ENCODE results near the gene ZCCHC2. TPM values are rescaled to one million over a fixed set of nuclear protein-coding genes. Genes with fewer than 3 reads are reported as not detected.

ZCCHC2 gene
- total RNA-seq, 6 experiments from 2014 or later: 4.6 to 7.1 (median 5.4) TPM

DNA sequence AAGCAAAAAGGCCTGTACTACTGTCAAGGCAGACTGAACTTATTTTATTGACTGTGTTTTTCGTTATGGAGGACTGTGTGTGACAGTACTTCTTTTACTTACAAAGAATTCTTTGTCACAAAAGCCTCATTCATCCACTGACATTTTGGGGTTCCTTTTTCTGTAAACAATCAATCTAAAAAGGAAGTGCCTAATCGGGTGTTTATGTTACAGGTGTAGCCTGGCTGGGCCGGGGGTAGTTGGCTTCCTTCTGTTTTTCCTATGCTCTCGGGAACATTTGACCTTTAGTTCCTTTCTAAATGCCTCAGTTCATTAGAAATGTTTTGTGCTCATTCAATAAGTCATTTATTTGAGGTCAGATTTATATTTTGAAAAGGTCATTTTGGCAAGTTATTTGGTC is 8.3 kb downstream of the ZCCHC2 start:
- no peak for TF ChIP-seq CTCF (IDR thresholded peaks at IDR 0.05)
- H3K9me3 Mint-ChIP-seq: no peaks in the 10 kb centered on the region
- H3K36me3 Mint-ChIP-seq (ENCODE audit: low read depth): no peaks in the 10 kb centered on the region
- no peak overlapping the region for H3K27ac Mint-ChIP-seq
- H3K4me3 Mint-ChIP-seq: no peak overlapping the region
- H3K27me3 Mint-ChIP-seq (ENCODE audit: insufficient read depth): no peaks in the 10 kb centered on the region
- no peak for DNase-seq
- H3K4me1 Mint-ChIP-seq (ENCODE audit: low read depth): peaks cover 23% of the 10 kb centered on the region

GRCh38 chr18:62531931-62532330 is 9.1 kb downstream of the ZCCHC2 start:
- H3K27me3 Mint-ChIP-seq (ENCODE audit: insufficient read depth): no peaks in the 10 kb centered on the region
- no peaks in the 10 kb centered on the region for H3K9me3 Mint-ChIP-seq
- H3K36me3 Mint-ChIP-seq (ENCODE audit: low read depth): no peaks in the 10 kb centered on the region
- H3K4me1 Mint-ChIP-seq (ENCODE audit: low read depth): peaks cover 20% of the 10 kb centered on the region
- no peak overlapping the region for H3K4me3 Mint-ChIP-seq
- TF ChIP-seq CTCF (IDR thresholded peaks at IDR 0.05): no peak
- H3K27ac Mint-ChIP-seq: no peak overlapping the region
- no peak for DNase-seq

DNA sequence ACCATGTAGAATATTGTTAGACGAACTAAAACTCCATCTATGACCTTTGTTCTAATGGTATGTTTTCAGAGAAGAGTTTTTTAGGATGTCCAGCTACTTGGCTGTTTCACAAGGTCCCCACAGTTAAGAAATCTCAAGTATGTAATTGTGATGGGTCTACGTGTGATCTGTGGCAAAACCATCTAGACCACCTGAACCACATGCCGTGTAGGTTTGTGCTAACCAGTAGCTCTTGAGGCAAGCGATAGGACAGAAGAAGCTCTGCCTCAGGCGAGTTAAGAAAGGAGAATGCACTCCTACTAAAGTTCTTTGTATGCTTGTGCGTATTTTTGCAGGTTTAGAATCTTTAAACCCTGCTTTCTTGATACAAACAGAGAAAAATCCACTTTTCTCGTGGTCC is 13.2 kb downstream of the ZCCHC2 start:
- no peaks in the 10 kb centered on the region for H3K27me3 Mint-ChIP-seq (ENCODE audit: insufficient read depth)

DNA sequence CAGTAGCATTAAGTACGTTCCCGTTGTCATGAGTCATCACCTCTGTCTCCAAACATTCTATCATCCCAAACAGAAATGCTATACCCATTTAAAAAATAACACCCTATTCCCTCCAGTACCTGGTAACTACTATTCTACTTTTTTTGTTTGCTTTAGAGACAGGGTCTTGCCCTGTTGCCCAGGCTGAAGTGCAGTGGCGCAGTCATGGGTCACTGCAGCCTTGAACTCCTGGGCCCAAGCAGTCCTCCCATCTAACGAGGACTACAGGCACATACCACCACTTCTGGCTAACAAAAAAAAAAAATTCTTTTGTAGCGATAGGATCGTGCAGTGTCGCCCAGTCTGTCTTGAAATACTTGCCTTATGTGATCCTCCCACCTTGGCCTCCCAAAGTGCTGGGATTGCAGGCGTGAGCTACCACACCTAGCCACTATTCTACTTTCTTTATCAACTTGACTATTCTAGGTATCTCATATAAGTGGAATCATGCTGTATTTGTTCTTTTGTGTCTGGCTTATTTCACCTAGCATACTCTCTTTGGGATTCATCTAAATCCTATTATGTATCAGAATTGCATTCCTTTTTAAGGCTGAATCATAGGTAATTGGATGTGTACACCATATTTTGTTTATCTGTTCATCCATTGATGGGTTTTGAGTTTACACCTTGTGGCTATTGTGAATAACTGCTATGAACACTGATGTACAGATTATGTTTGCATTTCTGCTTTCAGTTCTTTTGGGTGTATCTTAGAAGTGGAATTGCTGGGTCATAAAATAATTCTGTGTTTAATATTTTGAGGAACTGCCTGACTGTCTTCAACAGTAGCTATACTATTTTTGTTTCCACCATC is 14.4 kb downstream of the ZCCHC2 start:
- Mint-ChIP-seq H3K4me3 (no peak overlapping the region), H3K9me3 (no peaks in the 10 kb centered on the region), H3K27ac (no peak overlapping the region)

More for the DNA sequence above, 13.2 kb downstream of the ZCCHC2 start:
- H3K36me3 Mint-ChIP-seq (ENCODE audit: low read depth): no peaks in the 10 kb centered on the region
- TF ChIP-seq CTCF (IDR thresholded peaks at IDR 0.05): no peak
- no peak overlapping the region for H3K4me3 Mint-ChIP-seq
- DNase-seq: no peak
- no peak overlapping the region for H3K27ac Mint-ChIP-seq
- H3K4me1 Mint-ChIP-seq (ENCODE audit: low read depth): no peaks in the 10 kb centered on the region
- H3K9me3 Mint-ChIP-seq: no peaks in the 10 kb centered on the region

DNA sequence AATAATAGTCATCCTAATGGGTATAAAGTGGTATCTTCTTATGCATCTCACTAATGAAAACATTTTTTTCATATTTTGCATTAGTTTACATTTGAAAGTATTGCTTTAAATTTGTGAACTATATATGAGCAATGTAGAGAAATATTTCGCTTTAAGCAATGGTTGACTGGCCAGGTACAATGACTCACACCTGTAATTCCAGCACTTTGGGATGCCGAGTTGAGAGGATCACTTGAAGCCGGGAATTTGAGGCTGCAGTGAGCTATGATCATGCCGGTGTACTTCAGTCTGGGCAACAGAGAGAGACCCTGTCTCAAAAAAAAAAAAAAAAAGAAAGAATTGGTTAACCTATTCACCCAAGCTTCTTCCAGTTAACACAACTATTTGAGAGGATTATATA is 15.1 kb downstream of the ZCCHC2 start:
- Mint-ChIP-seq H3K9me3 (no peaks in the 10 kb centered on the region), H3K4me3 (no peak overlapping the region), H3K36me3 (ENCODE audit: low read depth) (peaks cover 8% of the 10 kb centered on the region), H3K4me1 (ENCODE audit: low read depth) (no peaks in the 10 kb centered on the region), H3K27ac (no peak overlapping the region), H3K27me3 (ENCODE audit: insufficient read depth) (no peaks in the 10 kb centered on the region)
- DNase-seq: no peak
- no peak for TF ChIP-seq CTCF (IDR thresholded peaks at IDR 0.05)

More for the DNA sequence above, 14.4 kb downstream of the ZCCHC2 start:
- DNase-seq: no peak
- TF ChIP-seq CTCF (IDR thresholded peaks at IDR 0.05): no peak
- 0 out of 2 replicates have a peak, but pooled peaks cover 1% of the 10 kb centered on the region for H3K36me3 Mint-ChIP-seq (ENCODE audit: low read depth)
- no peaks in the 10 kb centered on the region for H3K27me3 Mint-ChIP-seq (ENCODE audit: insufficient read depth)
- H3K4me1 Mint-ChIP-seq (ENCODE audit: low read depth): no peaks in the 10 kb centered on the region

Data from HFFc6 (cell line).